Right ventricle myocardium inferior (tissue), 1 donor: ENCODE results near the gene TRIM37. TPM values are rescaled to one million over a fixed set of nuclear protein-coding genes. Genes with fewer than 3 reads are reported as not detected.
A peak's percentile ranks its signal among the peaks of the same experiment; 100 is the strongest.

Source experiments
- ATAC-seq: fragments of 200-7000 bp; cut with Tn5 transposase; one replicate; pipeline ENCODE4 v1.9.1; 2020; ENCODE audit warnings: mild to moderate bottlenecking, moderate library complexity
- DNase-seq: peaks from one replicate; pipeline ENCODE4 v3.0.0; 2021; ENCODE audit errors: missing footprints
- intact Hi-C: fragments of 100-400 bp; cut with DNase I; formaldehyde crosslinking; loops from one replicate; pipeline ENCODE4 v1.11.0; 2022
- total RNA-seq: library from RNA; stranded (reverse); fragmentation: NEBNext Ultra II Directional; extraction: Animal tissue kit (Norgen Biotek cat#: 25700); gene quantifications from one replicate; pipeline ENCODE4 v1.2.1, GENCODE V29; 2021
- donor health status: DM: no; HTN: yes; CAD: no; lungs with severe emphysema.

The TRIM37 gene
- total RNA-seq, 1 donor from 2014 or later: 20.2 TPM

GRCh38 chr17:59002126-59002525, 104.6 kb downstream of the TRIM37 start:
- DNase-seq: no peak
- intact Hi-C loops: no loop called here
- no peak for ATAC-seq

DNA sequence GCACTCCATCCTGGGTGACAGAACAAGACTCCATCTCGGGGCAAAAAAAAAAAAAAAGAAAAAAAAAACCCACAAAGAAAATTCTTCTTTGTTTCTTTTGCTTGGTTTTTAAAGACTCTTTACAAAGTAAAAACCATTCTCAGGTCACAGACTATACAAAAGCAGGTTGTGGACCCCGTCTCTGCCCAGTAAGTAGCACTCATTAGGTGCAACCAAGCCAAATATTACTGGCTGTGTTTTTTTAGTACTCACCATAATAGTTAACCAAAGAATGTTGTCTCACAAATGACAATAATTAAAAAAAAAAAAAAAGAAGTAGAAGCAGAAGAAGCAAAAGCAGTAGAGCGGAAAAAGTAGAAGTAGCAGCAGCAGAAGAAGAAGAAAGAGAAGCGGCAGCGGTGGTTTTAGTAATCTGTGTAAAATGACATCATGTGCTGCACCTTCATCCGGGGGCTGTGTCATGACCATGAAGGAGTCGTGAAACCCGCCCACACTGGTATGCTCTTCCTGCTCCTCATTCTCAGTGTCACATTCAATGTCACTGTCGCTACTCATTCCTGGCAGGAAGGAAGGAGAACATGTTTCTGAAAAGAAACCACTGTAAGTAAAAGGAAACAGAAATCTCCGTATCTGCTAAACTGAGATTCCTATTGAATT, 105.4 kb downstream of the TRIM37 start:
- ATAC-seq: peak; percentile 37
- intact Hi-C loops: no loop called here
- no peak for DNase-seq

DNA sequence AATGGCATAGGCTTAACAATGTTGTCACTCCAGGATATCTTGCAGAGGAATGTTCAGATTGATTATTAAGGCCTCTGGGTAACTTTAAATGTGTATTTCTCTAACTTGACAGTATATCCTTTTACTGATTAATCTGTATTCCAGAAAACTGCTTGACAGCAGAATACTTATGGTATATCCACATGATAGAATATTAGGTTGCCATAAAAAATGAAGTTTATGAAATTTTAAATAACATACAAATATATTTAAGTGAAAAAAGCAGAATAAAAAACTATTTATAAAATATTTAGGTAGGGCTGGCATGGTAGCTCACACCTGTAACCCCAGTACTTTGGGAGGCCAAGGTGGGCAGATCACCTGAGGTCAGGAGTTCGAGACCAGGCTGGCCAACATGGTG, 106.7 kb downstream of the TRIM37 start:
- DNase-seq: no peak
- intact Hi-C loops: no loop called here
- ATAC-seq: no peak

DNA sequence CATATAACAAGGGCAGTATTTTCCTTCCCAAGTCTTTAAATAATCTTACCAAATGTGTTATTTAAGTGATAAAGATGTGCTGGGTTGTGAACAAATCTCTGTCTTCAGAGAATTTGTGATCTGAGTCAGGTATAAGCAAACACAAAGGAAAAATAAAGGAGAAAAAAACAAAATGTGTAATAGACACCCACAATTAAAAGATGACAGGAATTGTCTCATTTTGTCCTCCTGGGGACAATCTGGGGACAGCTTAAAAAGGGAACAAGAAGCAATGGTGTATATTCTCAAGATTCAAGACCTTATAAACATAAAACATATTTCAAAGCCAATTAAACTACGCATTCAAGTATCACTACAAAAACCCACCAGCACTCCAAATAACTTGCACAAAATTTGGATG, 107.2 kb downstream of the TRIM37 start:
- DNase-seq (no peak), ATAC-seq (no peak)
- intact Hi-C loops: no loop called here

DNA sequence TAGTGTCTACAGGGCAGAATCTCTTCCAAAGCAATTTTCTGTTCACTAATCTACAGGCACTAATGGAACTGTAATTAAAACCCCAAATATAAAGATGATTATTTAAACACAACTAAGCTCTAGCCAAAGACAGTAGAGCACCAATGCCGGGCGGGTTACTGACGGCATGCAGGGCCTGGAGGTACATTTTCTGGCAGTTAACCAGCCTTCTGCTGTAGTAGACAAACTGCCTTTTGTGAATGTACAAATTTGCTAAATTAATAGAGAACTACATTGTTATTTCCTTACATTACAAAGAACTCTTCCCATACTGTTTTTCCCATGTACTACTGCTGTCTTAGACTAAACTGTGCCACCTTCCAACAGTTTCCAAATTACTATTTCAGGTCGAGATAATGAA, 107.8 kb downstream of the TRIM37 start:
- no peak for ATAC-seq
- intact Hi-C loops: no loop called here
- no peak for DNase-seq

GRCh38 chr17:58997756-58998553, 108.7 kb downstream of the TRIM37 start:
- no peak for DNase-seq
- intact Hi-C loops: no loop called here
- no peak for ATAC-seq

- ATAC-seq (no peak), DNase-seq (no peak)
- intact Hi-C loops: no loop called here
Observed at GRCh38 chr17:58996968-58997367, 109.7 kb downstream of the TRIM37 start.

- intact Hi-C loops: no loop called here
- ATAC-seq (no peak), DNase-seq (no peak)
Observed at GRCh38 chr17:58995247-58995940, 111.3 kb downstream of the TRIM37 start.

- no peak for DNase-seq
- no peak for ATAC-seq
- intact Hi-C loops: no loop called here
Observed at GRCh38 chr17:58993311-58993710, 113.4 kb downstream of the TRIM37 start.

DNA sequence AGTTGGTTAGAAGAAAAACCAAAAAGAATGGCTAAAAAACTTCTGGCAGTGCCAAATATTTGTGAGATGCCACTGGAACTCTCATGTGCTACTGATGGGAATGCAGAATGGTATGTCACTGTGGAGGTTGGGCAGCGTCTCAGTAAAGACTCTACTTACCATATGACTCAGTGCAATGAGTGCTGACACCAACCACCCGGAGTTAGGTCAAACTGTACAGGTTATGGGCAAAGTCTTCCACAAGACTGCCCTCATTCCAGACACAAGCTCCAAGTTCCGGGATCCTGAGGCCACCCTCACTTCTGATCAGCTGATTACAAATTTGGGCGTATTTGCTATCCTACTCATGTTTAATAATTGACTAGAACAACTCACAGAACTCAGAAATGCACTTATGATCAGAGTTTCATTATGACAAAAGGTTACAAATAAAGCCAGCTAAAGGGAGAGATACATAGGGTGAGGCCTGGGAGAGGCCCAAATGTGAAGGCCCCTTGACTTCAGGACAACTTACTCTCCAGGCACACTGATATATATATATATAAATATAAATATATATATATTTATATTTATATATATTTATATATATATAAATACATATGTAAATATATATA, 114.9 kb downstream of the TRIM37 start:
- intact Hi-C loops: no loop called here
- DNase-seq: no peak
- no peak for ATAC-seq

DNA sequence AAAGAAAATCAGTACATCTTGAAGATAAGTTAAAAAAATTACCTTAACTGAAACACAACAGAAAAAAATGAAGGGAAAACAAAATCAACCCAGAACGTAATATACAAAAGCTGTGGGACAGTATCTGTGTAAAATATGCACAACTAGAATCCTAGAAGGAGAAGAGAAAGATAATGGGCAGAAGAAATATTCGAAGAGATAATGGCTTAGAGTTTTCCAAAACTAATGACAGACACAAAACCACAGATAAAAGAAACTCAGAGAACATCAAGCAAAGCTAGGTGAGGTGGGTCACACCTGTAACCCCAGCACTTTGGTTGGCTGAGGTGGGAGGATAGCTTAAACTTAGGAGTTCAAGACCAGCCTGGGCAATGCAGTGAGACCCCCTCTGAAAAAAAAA, 117.1 kb downstream of the TRIM37 start:
- no peak for DNase-seq
- intact Hi-C loops: no loop called here
- ATAC-seq: no peak

- no peak for ATAC-seq
- intact Hi-C loops: no loop called here
- DNase-seq: no peak
Observed at GRCh38 chr17:58985971-58986370, 120.7 kb downstream of the TRIM37 start.

DNA sequence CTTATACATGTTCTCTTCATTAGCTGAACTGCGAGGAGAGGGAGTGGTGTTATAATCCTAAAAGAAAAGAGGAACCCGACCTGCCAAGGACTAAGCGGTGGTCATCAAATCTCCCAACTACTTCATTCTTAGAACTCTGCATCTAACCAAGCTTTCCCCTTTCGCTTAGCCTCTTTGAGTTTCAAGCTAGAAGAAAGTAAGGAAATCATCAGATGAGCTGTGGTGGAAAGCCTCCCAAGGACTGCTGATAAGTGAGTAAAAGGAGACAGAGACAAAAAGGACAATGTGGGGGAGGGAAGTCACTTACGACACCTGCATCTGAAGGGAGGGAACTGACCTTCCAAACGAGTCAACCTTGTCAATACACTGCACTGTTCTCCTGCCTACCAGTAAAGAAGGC, 121.3 kb downstream of the TRIM37 start:
- intact Hi-C loops: no loop called here
- DNase-seq (no peak), ATAC-seq (no peak)

GRCh38 chr17:58982626-58983025, 124.1 kb downstream of the TRIM37 start:
- intact Hi-C loops: no loop called here
- no peak for DNase-seq
- ATAC-seq: no peak

GRCh38 chr17:58980706-58981481, 125.8 kb downstream of the TRIM37 start:
- ATAC-seq: no peak
- DNase-seq: no peak
- intact Hi-C loops: no loop called here

DNA sequence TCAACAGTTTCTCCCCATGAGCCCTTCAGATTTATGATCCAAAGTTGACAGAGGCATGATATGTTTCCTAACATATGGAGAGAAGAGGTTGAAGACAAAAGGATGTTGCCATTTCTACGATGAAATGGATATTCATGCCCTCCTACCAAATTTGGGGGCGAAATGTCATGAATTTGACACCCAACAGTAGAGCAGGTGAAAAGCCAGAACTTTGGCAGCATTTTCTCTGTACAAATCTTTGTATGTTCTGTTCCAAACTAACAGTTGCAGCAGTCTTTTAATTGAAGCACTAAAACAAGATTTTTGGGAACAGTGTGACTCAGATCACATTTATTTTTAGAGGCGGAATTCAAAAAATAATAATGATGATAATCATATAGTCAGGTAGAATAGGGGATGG, 130.1 kb downstream of the TRIM37 start:
- intact Hi-C loops: no loop called here
- no peak for ATAC-seq
- no peak for DNase-seq

DNA sequence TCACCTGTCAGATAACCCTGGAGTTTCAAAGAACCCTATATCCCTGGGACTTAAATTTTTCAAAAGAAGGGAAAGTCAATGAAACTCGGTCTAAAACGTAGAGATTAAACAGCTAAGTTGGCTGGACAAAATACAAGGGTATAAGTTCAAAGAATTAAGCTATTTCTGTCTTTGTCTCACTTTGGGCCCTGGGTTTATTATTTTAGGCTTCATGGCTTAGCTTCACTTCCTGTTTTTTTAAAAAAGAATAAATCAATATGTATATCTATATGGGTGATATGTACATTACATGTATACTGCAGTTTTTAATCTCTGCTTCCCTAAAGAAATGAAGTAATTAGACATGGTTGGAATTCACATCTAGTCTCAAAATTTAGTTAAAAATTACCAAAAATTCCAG, 132.3 kb downstream of the TRIM37 start:
- intact Hi-C loops: no loop called here
- DNase-seq (no peak), ATAC-seq (no peak)

- no peak for ATAC-seq
Observed at GRCh38 chr17:58970609-58971450, 135.8 kb downstream of the TRIM37 start.

More at GRCh38 chr17:58970609-58971450, 135.8 kb downstream of the TRIM37 start:
- DNase-seq: no peak
- intact Hi-C loops: no loop called here
